ENCODE data around the gene YOD1.
A peak's percentile ranks its signal among the peaks of the same experiment; 100 is the strongest.

YOD1 gene

GRCh38 chr1:207063014-207063413 is 12.0 kb upstream of the YOD1 start:
- Mint-ChIP-seq H3K36me3 (ENCODE audit: low read depth) (no peaks in the 10 kb centered on the region), H3K4me3 (no peak overlapping the region), H3K4me1 (ENCODE audit: low read depth) (no peaks in the 10 kb centered on the region), H3K9me3 (no peaks in the 10 kb centered on the region), H3K27me3 (ENCODE audit: low read depth) (no peaks in the 10 kb centered on the region), H3K27ac (no peak overlapping the region)
- no peak for DNase-seq (ENCODE audit: low spot score)

GRCh38 chr1:207062058-207062457 is 11.1 kb upstream of the YOD1 start:
- H3K27ac Mint-ChIP-seq, result no peak overlapping the region
- no peak overlapping the region for H3K4me3 Mint-ChIP-seq
- no peak for DNase-seq (ENCODE audit: low spot score)
- no peaks in the 10 kb centered on the region for H3K27me3 Mint-ChIP-seq (ENCODE audit: low read depth)
- no peaks in the 10 kb centered on the region for H3K4me1 Mint-ChIP-seq (ENCODE audit: low read depth)
- H3K36me3 Mint-ChIP-seq (ENCODE audit: low read depth), result no peaks in the 10 kb centered on the region
- H3K9me3 Mint-ChIP-seq, result no peaks in the 10 kb centered on the region

GRCh38 chr1:207060596-207060995 is 9.6 kb upstream of the YOD1 start:
- Mint-ChIP-seq H3K4me1 (ENCODE audit: low read depth) (no peaks in the 10 kb centered on the region), H3K9me3 (no peaks in the 10 kb centered on the region), H3K27ac (no peak overlapping the region), H3K36me3 (ENCODE audit: low read depth) (no peaks in the 10 kb centered on the region), H3K27me3 (ENCODE audit: low read depth) (peaks cover 7% of the 10 kb centered on the region), H3K4me3 (no peak overlapping the region)
- DNase-seq (ENCODE audit: low spot score), result no peak

GRCh38 chr1:207059881-207060280 is 8.9 kb upstream of the YOD1 start:
- peaks cover 9% of the 10 kb centered on the region for H3K27me3 Mint-ChIP-seq (ENCODE audit: low read depth)

GRCh38 chr1:207058878-207059867 is 8.2 kb upstream of the YOD1 start:
- Mint-ChIP-seq H3K9me3 (no peaks in the 10 kb centered on the region), H3K4me3 (no peak overlapping the region), H3K27me3 (ENCODE audit: low read depth) (peaks cover 9% of the 10 kb centered on the region), H3K4me1 (ENCODE audit: low read depth) (peaks cover 5% of the 10 kb centered on the region), H3K36me3 (ENCODE audit: low read depth) (no peaks in the 10 kb centered on the region), H3K27ac (no peak overlapping the region)
- no peak for DNase-seq (ENCODE audit: low spot score)

More at GRCh38 chr1:207059881-207060280, 8.9 kb upstream of the YOD1 start:
- peaks cover 2% of the 10 kb centered on the region for H3K4me1 Mint-ChIP-seq (ENCODE audit: low read depth)
- H3K9me3 Mint-ChIP-seq, result no peaks in the 10 kb centered on the region
- DNase-seq (ENCODE audit: low spot score), result no peak
- no peak overlapping the region for H3K4me3 Mint-ChIP-seq
- no peak overlapping the region for H3K27ac Mint-ChIP-seq
- no peaks in the 10 kb centered on the region for H3K36me3 Mint-ChIP-seq (ENCODE audit: low read depth)

- Mint-ChIP-seq H3K9me3 (no peaks in the 10 kb centered on the region), H3K27me3 (ENCODE audit: low read depth) (peaks cover 9% of the 10 kb centered on the region), H3K36me3 (ENCODE audit: low read depth) (no peaks in the 10 kb centered on the region), H3K27ac (no peak overlapping the region), H3K4me3 (no peak overlapping the region), H3K4me1 (ENCODE audit: low read depth) (peaks cover 5% of the 10 kb centered on the region)
- DNase-seq (ENCODE audit: low spot score), result no peak
Measured at GRCh38 chr1:207058252-207058651, 7.2 kb upstream of the YOD1 start.

- peaks cover 9% of the 10 kb centered on the region for H3K27me3 Mint-ChIP-seq (ENCODE audit: low read depth)
- no peak overlapping the region for H3K4me3 Mint-ChIP-seq
- H3K4me1 Mint-ChIP-seq (ENCODE audit: low read depth), result peaks cover 15% of the 10 kb centered on the region
- no peak overlapping the region for H3K27ac Mint-ChIP-seq
- H3K9me3 Mint-ChIP-seq, result no peaks in the 10 kb centered on the region
- no peaks in the 10 kb centered on the region for H3K36me3 Mint-ChIP-seq (ENCODE audit: low read depth)
- no peak for DNase-seq (ENCODE audit: low spot score)
Measured at GRCh38 chr1:207056673-207057072, 5.7 kb upstream of the YOD1 start.

- H3K36me3 Mint-ChIP-seq (ENCODE audit: low read depth), result no peaks in the 10 kb centered on the region
- no peak overlapping the region for H3K4me3 Mint-ChIP-seq
- peaks cover 23% of the 10 kb centered on the region for H3K4me1 Mint-ChIP-seq (ENCODE audit: low read depth)
Measured at GRCh38 chr1:207055386-207056001, 4.5 kb upstream of the YOD1 start.

GRCh38 chr1:207054491-207054890 is 3.5 kb upstream of the YOD1 start:
- Mint-ChIP-seq H3K4me3 (peak overlapping the region; percentile 25), H3K36me3 (ENCODE audit: low read depth) (peaks cover 2% of the 10 kb centered on the region), H3K4me1 (ENCODE audit: low read depth) (peaks cover 30% of the 10 kb centered on the region), H3K27me3 (ENCODE audit: low read depth) (peaks cover 9% of the 10 kb centered on the region), H3K27ac (no peak overlapping the region), H3K9me3 (no peaks in the 10 kb centered on the region)
- no peak for DNase-seq (ENCODE audit: low spot score)

More at GRCh38 chr1:207055386-207056001, 4.5 kb upstream of the YOD1 start:
- H3K27me3 Mint-ChIP-seq (ENCODE audit: low read depth), result peaks cover 9% of the 10 kb centered on the region
- no peak for DNase-seq (ENCODE audit: low spot score)
- no peaks in the 10 kb centered on the region for H3K9me3 Mint-ChIP-seq
- H3K27ac Mint-ChIP-seq, result no peak overlapping the region

GRCh38 chr1:207052911-207053769 is 2.1 kb upstream of the YOD1 start, which contains the start of gene PFKFB2:
Gene PFKFB2 (plus strand): TSS chr1:207053275. CDS start chr1:207054718, 1,443 bp downstream.
- Mint-ChIP-seq H3K27me3 (ENCODE audit: low read depth) (peaks cover 9% of the 10 kb centered on the region), H3K27ac (peak within 1 kb of the TSS; percentile 87), H3K9me3 (no peaks in the 10 kb centered on the region), H3K4me1 (ENCODE audit: low read depth) (peaks cover 36% of the 10 kb centered on the region), H3K36me3 (ENCODE audit: low read depth) (peaks cover 12% of the 10 kb centered on the region), H3K4me3 (peak within 1 kb of the TSS; percentile 99)
- DNase-seq (ENCODE audit: low spot score), result peak; percentile 90

- Mint-ChIP-seq H3K4me3 (peak overlapping the region; percentile 100), H3K27ac (peak overlapping the region; percentile 99), H3K36me3 (ENCODE audit: low read depth) (peaks cover 31% of the 10 kb centered on the region), H3K4me1 (ENCODE audit: low read depth) (peaks cover 52% of the 10 kb centered on the region), H3K9me3 (no peaks in the 10 kb centered on the region), H3K27me3 (ENCODE audit: low read depth) (peaks cover 3% of the 10 kb centered on the region)
- peak; percentile 85 for DNase-seq (ENCODE audit: low spot score)
Measured at GRCh38 chr1:207050480-207051190, 373 bp downstream of the YOD1 start.

GRCh38 chr1:207049974-207050391 is 1.0 kb downstream of the YOD1 start:
- Mint-ChIP-seq H3K4me3 (peak overlapping the region; percentile 100), H3K27me3 (ENCODE audit: low read depth) (peaks cover 1% of the 10 kb centered on the region), H3K27ac (peak overlapping the region; percentile 99), H3K36me3 (ENCODE audit: low read depth) (peaks cover 34% of the 10 kb centered on the region), H3K4me1 (ENCODE audit: low read depth) (peaks cover 52% of the 10 kb centered on the region), H3K9me3 (no peaks in the 10 kb centered on the region)
- DNase-seq (ENCODE audit: low spot score), result peak; percentile 20

GRCh38 chr1:207049514-207049913 is 1.5 kb downstream of the YOD1 start:
- Mint-ChIP-seq H3K4me3 (peak overlapping the region; percentile 100), H3K27me3 (ENCODE audit: low read depth) (no peaks in the 10 kb centered on the region), H3K9me3 (no peaks in the 10 kb centered on the region), H3K36me3 (ENCODE audit: low read depth) (peaks cover 38% of the 10 kb centered on the region), H3K4me1 (ENCODE audit: low read depth) (peaks cover 50% of the 10 kb centered on the region), H3K27ac (peak overlapping the region; percentile 99)
- no peak for DNase-seq (ENCODE audit: low spot score)
